GM18861 (cell line): Measurements from ENCODE around the gene PPP2R2D.
"Not testable (repeated sequence)": the region's sequence is repeated elsewhere in the genome, so short reads cannot be mapped to it uniquely, and the experiment has no call there.

Source experiments
- ATAC-seq: cut with Tn5 transposase; IDR thresholded peaks from one replicate; pipeline ENCODE4 v1.9.1; 2021; ENCODE audit not compliant: unreplicated experiment

PPP2R2D gene

DNA sequence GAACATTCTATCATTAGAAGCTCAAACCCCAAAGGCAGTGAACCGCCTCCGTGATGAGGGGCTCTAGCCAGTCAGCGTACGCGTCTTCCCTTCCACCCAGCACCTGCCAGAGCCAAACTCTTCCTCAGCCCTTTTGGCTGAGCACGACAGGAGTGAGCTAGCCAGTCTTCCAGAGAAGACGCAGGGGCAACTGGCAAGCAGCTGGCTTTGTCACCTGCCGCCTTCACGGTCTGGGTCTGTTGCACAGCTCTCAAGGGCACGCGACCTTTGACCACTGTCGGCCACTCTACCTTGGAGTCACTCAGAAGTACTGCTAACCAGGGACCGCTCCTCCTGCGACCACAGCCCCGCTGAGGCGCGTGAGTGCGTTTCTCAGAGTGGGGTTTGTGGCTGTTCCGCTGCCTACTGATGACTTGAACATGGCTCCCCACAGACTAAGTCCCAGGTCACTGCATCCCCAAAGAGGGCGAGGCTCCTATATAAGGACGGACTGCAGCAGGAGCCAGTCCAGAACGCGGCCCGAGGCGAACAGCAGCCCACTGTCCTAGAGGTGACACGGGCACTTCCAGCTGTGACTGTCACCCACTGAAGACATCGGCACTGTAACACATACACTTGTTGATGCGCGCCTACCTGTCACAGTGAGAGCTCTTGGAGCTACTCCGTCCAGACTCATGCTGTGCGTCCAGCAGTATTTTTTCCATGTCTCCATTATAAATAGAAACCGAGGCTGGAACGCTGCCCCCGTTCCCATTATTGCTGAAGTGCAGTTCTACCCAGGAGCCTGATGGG is 72.5 kb downstream of the PPP2R2D start:
- no peak for ATAC-seq

DNA sequence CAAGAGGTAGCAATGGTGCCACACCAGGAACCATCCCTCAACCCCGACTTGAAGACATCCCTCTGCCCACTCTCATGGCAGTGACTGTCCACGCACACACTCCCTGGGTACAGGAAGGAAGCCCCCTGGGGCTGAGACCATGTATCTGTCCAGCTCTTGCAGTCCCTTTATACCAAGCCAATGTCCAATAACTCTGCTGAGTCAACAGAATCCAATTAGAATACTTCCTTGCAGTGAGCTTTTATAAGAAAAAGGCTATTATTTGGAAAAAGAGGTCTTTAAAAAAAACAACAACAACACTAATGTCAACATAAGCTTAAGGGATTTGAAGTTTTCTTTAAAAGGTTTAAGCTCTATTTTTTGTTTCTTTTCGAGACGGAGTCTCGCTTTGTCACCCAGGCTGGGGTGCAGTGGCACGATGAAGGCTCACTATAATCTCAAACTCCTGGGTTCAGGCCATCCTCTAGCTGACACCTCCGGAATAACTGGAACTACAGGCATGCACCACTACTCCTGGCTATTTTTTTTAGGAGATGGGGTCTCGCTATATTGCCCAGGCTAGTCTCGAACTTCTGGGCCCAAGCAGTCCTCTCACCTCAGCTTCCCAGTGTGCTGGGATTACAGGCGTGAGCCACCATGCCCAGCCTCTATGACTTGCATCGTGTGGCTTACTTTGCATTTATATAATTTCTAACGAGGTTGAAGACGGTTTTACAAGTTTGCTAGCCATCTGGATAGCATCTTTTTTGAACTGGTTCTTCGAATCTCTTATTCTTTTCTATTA is 73.4 kb downstream of the PPP2R2D start:
- ATAC-seq, result no peak

- no peak for ATAC-seq
Observed at GRCh38 chr10:131975003-131975402, 74.2 kb downstream of the PPP2R2D start.

DNA sequence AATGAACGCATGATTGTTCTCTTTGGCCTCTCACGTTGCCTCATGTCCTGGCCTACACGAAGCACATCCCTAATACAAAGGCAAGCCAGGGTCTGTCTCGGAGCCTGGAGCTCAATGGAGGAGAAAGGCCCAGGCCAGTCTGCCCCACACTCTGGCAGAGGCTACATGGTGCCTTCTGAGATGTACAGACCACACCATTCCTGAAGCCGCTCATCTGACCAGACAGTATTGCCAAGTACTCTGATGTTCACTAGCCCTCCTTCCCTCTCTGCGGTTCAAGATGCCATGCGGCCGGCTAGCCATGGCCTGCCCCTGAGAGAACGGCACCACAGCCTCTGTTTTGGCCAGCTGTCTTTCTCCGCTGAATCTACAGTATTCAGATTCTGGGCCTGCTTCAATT is 75.0 kb downstream of the PPP2R2D start:
- ATAC-seq, result no peak

GRCh38 chr10:131977323-131978096 is 76.7 kb downstream of the PPP2R2D start:
- no peak for ATAC-seq

DNA sequence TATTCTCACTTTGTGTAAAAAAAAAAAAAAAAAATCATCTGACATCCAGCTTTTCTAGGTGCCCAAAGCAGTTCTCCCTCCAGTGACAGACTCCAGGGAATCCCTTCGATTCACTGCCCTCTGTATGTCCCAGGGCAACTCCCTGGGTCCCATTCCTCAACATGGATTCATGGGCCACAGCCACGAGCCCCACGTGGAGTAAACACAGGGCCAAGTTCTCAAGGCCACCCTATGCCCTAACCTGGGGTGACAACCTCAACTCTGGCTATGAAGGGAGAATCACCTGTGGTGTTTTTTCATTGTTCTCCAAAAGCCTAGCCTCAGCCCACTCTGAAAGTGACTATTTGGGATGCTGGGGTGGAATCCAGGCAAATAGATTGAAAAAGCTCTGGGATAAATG is 77.6 kb downstream of the PPP2R2D start:
- no peak for ATAC-seq

DNA sequence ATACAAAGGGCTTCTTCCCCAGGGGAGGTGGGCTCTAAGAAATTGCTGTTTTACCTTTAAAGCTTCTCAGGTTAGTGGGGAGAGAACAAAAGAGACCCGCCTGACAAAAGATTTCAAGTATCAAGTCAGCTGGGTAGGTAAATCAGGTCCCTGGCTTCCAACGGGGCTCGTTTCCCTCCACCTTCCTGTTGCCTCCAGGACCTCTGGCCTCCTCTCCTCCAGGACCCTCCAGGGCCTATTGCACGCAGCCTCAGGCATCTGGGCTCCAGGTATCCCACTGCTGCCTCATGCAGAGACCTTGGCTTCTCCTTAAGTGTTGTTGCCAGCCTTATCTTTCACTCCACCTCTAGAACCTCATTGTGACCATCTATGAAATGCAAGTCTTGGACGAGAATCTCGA is 78.0 kb downstream of the PPP2R2D start:
- ATAC-seq, result no peak

DNA sequence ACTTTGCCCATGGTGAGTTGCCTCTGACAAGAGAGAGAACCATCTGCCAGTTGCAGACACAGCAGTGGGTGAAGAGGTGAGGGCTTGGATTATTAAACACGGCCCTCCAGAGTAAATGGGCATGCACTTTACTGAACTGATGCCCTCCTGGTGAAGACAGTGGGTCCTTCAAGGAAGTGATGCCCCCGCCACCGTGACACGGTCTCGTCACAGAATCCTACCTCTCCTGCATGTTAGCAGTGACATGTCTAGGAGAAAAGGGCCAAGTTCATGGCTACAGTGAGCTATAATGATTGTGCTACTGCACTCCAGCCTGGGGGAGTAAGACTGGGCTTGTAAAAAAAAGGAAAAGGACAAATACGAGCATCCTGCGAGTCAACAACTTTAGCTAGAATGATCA is 78.5 kb downstream of the PPP2R2D start:
- ATAC-seq, result no peak

- no peak for ATAC-seq
Observed at GRCh38 chr10:131979821-131980270, 79.0 kb downstream of the PPP2R2D start.

DNA sequence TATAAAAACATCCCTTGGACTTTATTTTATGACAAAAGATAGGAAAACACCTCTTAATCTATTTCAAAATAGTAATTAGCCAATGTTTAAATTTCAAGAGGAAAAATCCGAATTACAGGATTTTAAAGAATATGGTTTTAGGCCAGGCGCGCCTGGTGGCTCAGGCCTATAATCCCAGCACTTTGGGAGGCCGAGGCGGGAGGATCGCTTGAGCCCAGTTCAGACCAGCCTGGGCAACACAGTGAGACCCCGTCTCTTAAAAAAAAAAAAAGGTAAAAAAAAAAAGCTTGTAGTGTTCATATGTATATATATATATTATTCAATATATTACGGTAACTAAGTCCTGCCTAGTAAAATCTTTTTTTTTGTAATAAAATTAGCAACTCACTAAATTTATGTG is 79.5 kb downstream of the PPP2R2D start:
- no peak for ATAC-seq

DNA sequence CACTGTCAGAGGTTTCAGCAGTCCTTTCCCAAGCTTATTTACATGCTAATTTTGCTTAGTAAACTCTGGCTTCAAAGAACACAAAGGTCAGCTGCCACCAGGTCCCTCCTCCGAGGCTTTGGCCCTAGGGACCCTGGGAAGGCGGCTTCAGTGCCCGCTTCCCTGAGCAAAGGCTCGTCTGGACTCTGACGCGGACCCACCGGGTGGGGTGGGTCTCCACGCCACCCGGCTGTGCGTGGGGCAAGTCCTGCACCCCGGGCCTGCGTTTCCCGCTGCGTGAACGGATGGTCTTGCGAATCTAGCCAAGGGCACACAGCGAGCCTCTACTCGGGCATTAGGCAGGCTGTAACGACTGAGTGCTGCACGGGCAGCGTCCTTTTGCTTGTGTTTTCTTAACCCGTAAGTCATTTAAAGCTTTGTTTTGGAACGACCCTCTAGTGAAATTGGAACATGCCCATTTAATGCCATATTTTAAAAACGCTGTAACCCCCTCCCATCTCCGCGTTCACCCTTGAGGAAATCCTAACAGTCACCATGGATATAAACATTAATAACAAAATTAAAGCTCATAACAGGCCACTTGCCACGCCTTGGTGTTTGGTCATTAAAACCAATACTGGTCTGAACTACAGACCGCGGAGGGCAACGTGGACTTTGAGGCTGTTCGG is 80.1 kb downstream of the PPP2R2D start:
- ATAC-seq, result no peak

DNA sequence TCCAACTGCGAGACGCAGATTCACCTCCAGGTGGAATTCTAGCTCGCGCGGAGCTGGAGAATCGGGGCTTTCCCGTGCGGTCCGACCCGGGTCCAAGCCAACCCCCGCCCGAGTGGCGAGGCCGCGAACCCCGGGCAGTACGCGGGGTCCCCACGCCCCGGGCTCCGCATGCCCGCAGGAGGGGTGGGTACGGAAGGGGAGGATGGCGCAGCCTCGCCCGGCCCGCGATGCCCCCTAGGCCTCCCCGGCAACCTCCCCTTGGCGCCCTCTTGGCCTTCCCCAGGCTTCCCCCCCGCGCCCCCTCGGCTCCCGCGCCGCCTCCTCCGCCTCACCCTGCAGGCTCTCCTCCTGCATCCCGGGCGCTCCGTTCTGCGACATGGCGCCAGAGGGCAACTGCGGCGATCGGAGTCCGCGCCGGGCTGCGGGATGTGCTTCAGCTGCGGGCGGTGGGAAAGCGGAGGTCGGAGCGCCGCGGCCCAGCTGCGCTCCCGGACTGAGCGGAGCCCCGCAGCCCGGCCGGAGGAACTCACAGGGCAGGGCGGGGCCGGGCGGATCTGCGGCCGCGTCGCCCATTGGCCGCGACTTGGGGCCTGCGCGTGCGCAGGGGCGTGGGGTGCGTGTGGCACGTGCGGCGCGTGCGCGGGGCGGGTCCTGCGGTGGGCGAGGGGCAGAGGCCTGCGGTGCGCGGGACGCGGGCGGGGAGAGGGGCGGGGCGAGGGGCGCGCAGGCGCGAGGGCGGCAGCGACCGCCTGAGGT is 80.8 kb downstream of the PPP2R2D start, which contains the start of gene BNIP3:
Gene BNIP3 (minus strand): TSS at position 495 of the 756 bp plus-strand sequence. CDS start 117 bp downstream, at position 378.
- ATAC-seq, result peak; percentile 70

- ATAC-seq, result peak; percentile 19
Observed at GRCh38 chr10:131982185-131982756, 81.5 kb downstream of the PPP2R2D start.

GRCh38 chr10:131982796-131983195 is 82.0 kb downstream of the PPP2R2D start:
- no peak for ATAC-seq

DNA sequence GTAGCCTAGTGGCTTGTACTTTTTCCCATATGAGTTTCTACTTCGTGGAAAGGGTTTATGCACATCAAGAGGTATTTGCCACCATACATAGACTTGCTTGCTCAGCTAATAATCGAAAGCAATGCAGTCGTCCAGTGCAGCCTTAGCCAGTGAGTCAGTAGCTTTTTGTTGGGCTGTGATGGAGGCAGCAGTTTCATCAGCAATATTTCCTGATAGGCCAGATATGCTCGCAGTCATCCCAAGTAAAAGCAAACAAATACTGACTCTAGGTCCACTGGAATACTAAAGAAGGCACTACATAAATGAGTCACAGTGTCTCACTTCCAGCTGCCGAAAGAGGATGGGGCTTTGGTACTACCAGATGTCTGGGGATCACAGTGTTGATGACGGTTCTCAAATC is 83.0 kb downstream of the PPP2R2D start:
- ATAC-seq, result no peak

GRCh38 chr10:131986851-131987250 is 86.0 kb downstream of the PPP2R2D start:
- ATAC-seq, result not testable (repeated sequence)

DNA sequence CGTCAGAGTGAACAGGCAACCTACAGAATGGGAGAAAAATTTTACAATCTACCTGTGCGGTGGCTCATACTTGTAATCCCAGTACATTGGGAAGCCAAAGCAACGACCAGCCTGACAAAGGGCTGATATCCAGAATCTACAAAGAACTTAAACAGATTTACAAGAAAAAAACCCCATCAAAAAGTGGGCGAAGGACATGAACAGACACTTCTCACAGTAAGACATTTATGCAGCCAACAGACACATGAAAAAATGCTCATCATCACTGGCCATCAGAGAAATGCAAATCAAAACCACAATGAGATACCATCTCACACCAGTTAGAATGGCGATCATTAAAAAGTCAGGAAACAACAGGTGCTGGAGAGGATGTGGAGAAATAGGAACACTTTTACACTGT is 86.5 kb downstream of the PPP2R2D start:
- not testable (repeated sequence) for ATAC-seq

GRCh38 chr10:131987786-131988185 is 87.0 kb downstream of the PPP2R2D start:
- ATAC-seq, result not testable (repeated sequence)

DNA sequence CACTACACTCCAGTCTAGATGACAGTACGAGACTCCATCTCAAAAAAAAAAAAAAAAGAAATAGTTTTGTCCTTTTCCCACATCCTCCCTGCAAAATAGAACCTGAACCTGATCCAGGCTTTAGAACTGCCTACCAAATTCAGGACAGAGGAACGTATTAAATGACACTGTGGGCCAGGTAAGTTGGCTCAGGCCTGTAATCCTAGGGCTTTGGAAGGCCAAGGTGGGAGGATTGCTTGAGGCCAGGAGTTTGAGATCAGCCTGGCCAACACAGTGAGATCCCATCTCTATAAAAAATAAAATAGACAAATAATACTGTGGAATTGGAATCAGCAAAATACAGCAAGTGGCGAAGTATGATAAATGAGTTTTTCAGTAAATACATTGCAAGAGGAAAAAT is 90.9 kb downstream of the PPP2R2D start:
- ATAC-seq, result no peak

GRCh38 chr10:131993275-131993674 is 92.5 kb downstream of the PPP2R2D start:
- ATAC-seq, result no peak
